Activated CD4-positive, alpha-beta T cell treated with anti-CD3 and anti-CD28 coated beads, Interleukin-2, amount 50 U/mL, for 16 hours (primary cell): ENCODE measurements around the gene L3HYPDH.
"Not testable (repeated sequence)": the region's sequence is repeated elsewhere in the genome, so short reads cannot be mapped to it uniquely, and the experiment has no call there.

Source experiments
- DNase-seq: peaks from one replicate; pipeline ENCODE4 v3.0.0-alpha.2; 2020

L3HYPDH gene

GRCh38 chr14:59475709-59476108 is 8.5 kb downstream of the L3HYPDH start:
- no peak for DNase-seq

- DNase-seq = no peak
Measured at GRCh38 chr14:59474172-59474571, 10.0 kb downstream of the L3HYPDH start.

GRCh38 chr14:59465316-59466135 is 18.7 kb downstream of the L3HYPDH start, which contains the start of gene GPR135:
Gene GPR135, minus strand, starts transcription at chr14:59465380. Its CDS starts 154 bp downstream, at chr14:59465226.
- peak; percentile 25 for DNase-seq

- DNase-seq = peak; percentile 39
Measured at GRCh38 chr14:59464486-59465315, 19.5 kb downstream of the L3HYPDH start.

- peak; percentile 35 for DNase-seq
Measured at GRCh38 chr14:59463787-59464485, 20.3 kb downstream of the L3HYPDH start.

GRCh38 chr14:59461891-59462290 is 22.3 kb downstream of the L3HYPDH start:
- DNase-seq = no peak

- DNase-seq = no peak
Measured at GRCh38 chr14:59460378-59460777, 23.8 kb downstream of the L3HYPDH start.

GRCh38 chr14:59458486-59458885 is 25.7 kb downstream of the L3HYPDH start:
- DNase-seq = no peak

GRCh38 chr14:59455411-59455810 is 28.8 kb downstream of the L3HYPDH start:
- no peak for DNase-seq

- DNase-seq = no peak
Measured at GRCh38 chr14:59454139-59454538, 30.1 kb downstream of the L3HYPDH start.

GRCh38 chr14:59451849-59452248 is 32.4 kb downstream of the L3HYPDH start:
- no peak for DNase-seq

- DNase-seq = no peak
Measured at GRCh38 chr14:59450716-59451115, 33.5 kb downstream of the L3HYPDH start.

- not testable (repeated sequence) for DNase-seq
Measured at GRCh38 chr14:59448673-59449072, 35.5 kb downstream of the L3HYPDH start.

- DNase-seq = no peak
Measured at GRCh38 chr14:59439256-59439965, 44.8 kb downstream of the L3HYPDH start.

- DNase-seq = no peak
Measured at GRCh38 chr14:59438195-59438647, 46.0 kb downstream of the L3HYPDH start.

- no peak for DNase-seq
Measured at GRCh38 chr14:59435987-59436386, 48.2 kb downstream of the L3HYPDH start.

GRCh38 chr14:59435101-59435500 is 49.1 kb downstream of the L3HYPDH start:
- no peak for DNase-seq

- DNase-seq = no peak
Measured at GRCh38 chr14:59429790-59430189, 54.4 kb downstream of the L3HYPDH start.

- no peak for DNase-seq
Measured at GRCh38 chr14:59428581-59429012, 55.6 kb downstream of the L3HYPDH start.

- DNase-seq = no peak
Measured at GRCh38 chr14:59427653-59428580, 56.3 kb downstream of the L3HYPDH start.

- no peak for DNase-seq
Measured at GRCh38 chr14:59425322-59425935, 58.8 kb downstream of the L3HYPDH start.
